HCT116 (cell line): ENCODE data around the gene PCGF5.

Source experiments
- CTCF ChIP-seq, 3 experiments: fragments of 200-600 bp in 1 of 3; sonication (generic) in 1 of 3; IDR thresholded peaks in 2 of 3; conservative IDR thresholded peaks in 1 of 3; 2 replicates each; pipeline ENCODE4 v1.5.1; 2012 to 2017; ENCODE audit warnings: low read depth in 2 of 3, low read length in 2 of 3, antibody characterized with exemption in 1 of 3, borderline replicate concordance in 1 of 3, control low read depth in 1 of 3, mild to moderate bottlenecking in 1 of 3, mixed read lengths in 1 of 3, mixed run types in 1 of 3, moderate library complexity in 1 of 3; ENCODE audit not compliant: insufficient read depth in 1 of 3
- EZH2 ChIP-seq: fragments of 200-600 bp; sonication (generic); IDR thresholded peaks from 2 replicates; pipeline ENCODE4 v1.6.1; 2017; ENCODE audit warnings: antibody characterized with exemption, mixed run types
- EZH2phosphoT487 ChIP-seq: fragments of 200-600 bp; IDR thresholded peaks from 2 replicates; pipeline ENCODE4 v1.6.1; 2018; ENCODE audit warnings: antibody characterized with exemption, borderline replicate concordance
- RAD21 ChIP-seq: IDR thresholded peaks from 2 replicates; pipeline ENCODE4 v1.6.1; 2012; ENCODE audit warnings: low read depth, mild to moderate bottlenecking
- YY1 ChIP-seq: IDR thresholded peaks from 2 replicates; pipeline ENCODE4 v1.6.1; 2011; ENCODE audit warnings: low read length, low read depth, moderate library complexity, mild to moderate bottlenecking; ENCODE audit not compliant: insufficient replicate concordance; ENCODE audit errors: extremely low read depth

GRCh38 chr10:91284486-91285090 lies 64.1 kb downstream of the PCGF5 start:
- TF ChIP-seq CTCF (IDR thresholded peaks at IDR 0.05 in 2 of 3, conservative IDR thresholded peaks at IDR 0.05 in 1 of 3; ENCODE audit: borderline replicate concordance in 1 of 3, insufficient read depth in 1 of 3, low read depth in 2 of 3, low read length in 2 of 3) (no peak), EZH2 (no peak), YY1 (no peak), EZH2phosphoT487 (no peak), RAD21 (no peak)
